OCI-LY7 (cell line): ENCODE results near the gene MNAT1. TPM values are rescaled to one million over a fixed set of nuclear protein-coding genes. Genes with fewer than 3 reads are reported as not detected.

Source experiments
- BruUV-seq: library from RNA; stranded (reverse); fragments of 400-500 nt; replicated peaks from 2 replicates; lab custom pipeline; 2021; lab: Mats Ljungman, UMichigan
- CTCF ChIA-PET: fragments of 300-600 bp; sonication (Branson Sonifier 250); formaldehyde crosslinking; loops from one replicate; lab custom pipeline; 2022; ENCODE audit warnings: antibody characterized with exemption; ENCODE audit not compliant: unreplicated experiment; lab: Charles Lee
- POLR2A ChIA-PET: fragments of 300-600 bp; sonication (Branson Sonifier 250); formaldehyde crosslinking; loops from one replicate; lab custom pipeline; 2022; ENCODE audit warnings: antibody characterized with exemption; lab: Charles Lee
- DNase-seq: peaks from one replicate; pipeline ENCODE4 v3.0.0-alpha.2; 2015; ENCODE audit warnings: low spot score
- H2AFZ ChIP-seq: fragments of 200-600 bp; sonication (generic), shearing (Covaris generic); 2 replicates; pipeline ENCODE4 v1.6.1; 2014; ENCODE audit warnings: mild to moderate bottlenecking, antibody characterized with exemption, low read length, moderate library complexity
- H3K27ac ChIP-seq: fragments of 200-600 bp; sonication (generic); 2 replicates; pipeline ENCODE4 v1.5.1; 2014; ENCODE audit warnings: mixed run types, low read depth, mild to moderate bottlenecking, moderate library complexity, low read length, inconsistent platforms; ENCODE audit not compliant: poor library complexity, severe bottlenecking
- H3K36me3 ChIP-seq: fragments of 200-600 bp; sonication (generic); 2 replicates; pipeline ENCODE4 v1.6.1; 2014; ENCODE audit warnings: mild to moderate bottlenecking, antibody characterized with exemption, low read length, moderate library complexity, mixed read lengths; ENCODE audit not compliant: insufficient read depth
- H3K4me1 ChIP-seq: fragments of 200-600 bp; sonication (generic); 2 replicates; pipeline ENCODE4 v1.5.1; 2014; ENCODE audit warnings: mild to moderate bottlenecking, low read length; ENCODE audit not compliant: insufficient read depth, poor library complexity, severe bottlenecking
- H3K4me2 ChIP-seq: fragments of 200-600 bp; sonication (generic); 2 replicates; pipeline ENCODE4 v1.6.1; 2014; ENCODE audit warnings: mild to moderate bottlenecking, low read length
- H3K4me3 ChIP-seq: fragments of 200-600 bp; sonication (generic); 2 replicates; pipeline ENCODE4 v1.5.1; 2014; ENCODE audit warnings: mild to moderate bottlenecking, low read depth, low read length; ENCODE audit not compliant: poor library complexity, severe bottlenecking
- H3K79me2 ChIP-seq: fragments of 200-600 bp; sonication (generic); 2 replicates; pipeline ENCODE4 v1.6.1; 2016; ENCODE audit warnings: low read depth, mild to moderate bottlenecking, low read length, moderate library complexity, mixed read lengths; ENCODE audit not compliant: insufficient read depth
- H3K9me2 ChIP-seq: fragments of 200-600 bp; sonication (generic); 2 replicates; pipeline ENCODE4 v1.6.1; 2016; ENCODE audit warnings: mild to moderate bottlenecking, low read length, mixed read lengths; ENCODE audit not compliant: insufficient read depth
- H3K9me3 ChIP-seq: fragments of 200-600 bp; sonication (generic); 2 replicates; pipeline ENCODE4 v1.6.1; 2014; ENCODE audit warnings: mild to moderate bottlenecking, mixed run types, low read length, mixed read lengths
- H4K20me1 ChIP-seq: fragments of 200-600 bp; sonication (generic); 2 replicates; pipeline ENCODE4 v1.6.1; 2014; ENCODE audit warnings: mild to moderate bottlenecking, antibody characterized with exemption, low read length, moderate library complexity, mixed read lengths; ENCODE audit not compliant: insufficient read depth
- CTCF ChIP-seq: fragments of 200-600 bp; sonication (generic); conservative IDR thresholded peaks from 2 replicates; pipeline ENCODE4 v1.5.1; 2014; ENCODE audit warnings: mild to moderate bottlenecking, antibody characterized with exemption, low read length, moderate library complexity, mixed read lengths
- EZH2phosphoT487 ChIP-seq: fragments of 200-600 bp; sonication (generic); IDR thresholded peaks from 2 replicates; pipeline ENCODE4 v1.6.1; 2018; ENCODE audit warnings: low read depth, borderline replicate concordance, mild to moderate bottlenecking, mixed run types, antibody characterized with exemption, low read length, moderate library complexity, mixed read lengths
- intact Hi-C: fragments of 100-400 bp; cut with micrococcal nuclease; formaldehyde crosslinking; loops from one replicate; pipeline ENCODE4 v1.10.0; 2022; ENCODE audit not compliant: unreplicated experiment
- total RNA-seq, 2 experiments: library from RNA; depleted of rRNA in 1 of 2; stranded (reverse); fragments of >200 nt in 1 of 2; shearing (Covaris generic) in 1 of 2; gene quantifications; 2 replicates each; pipeline ENCODE4 v1.2.3, GENCODE V29; 2014 to 2022

The MNAT1 gene
- total RNA-seq, 2 experiments from 2014 or later: 58.5 to 60.9 TPM

- POLR2A ChIA-PET: interaction anchor here (0.6 to 1.0 kb wide), 2 partner anchors 13 to 438 kb away, joined by 3 read pairs; no protein-coding TSS in a partner anchor
- TF ChIP-seq EZH2phosphoT487: no peak
- TF ChIP-seq CTCF: no peak
- DNase-seq: no peak
- Histone ChIP-seq H3K9me3 (no peaks in the 10 kb centered on the region), H2AFZ (no peak overlapping the region), H3K9me2 (no peaks in the 10 kb centered on the region), H3K27ac (no peak overlapping the region), H3K79me2 (no peaks in the 10 kb centered on the region), H3K4me2 (no peak overlapping the region), H4K20me1 (no peaks in the 10 kb centered on the region), H3K4me1 (no peaks in the 10 kb centered on the region), H3K36me3 (no peaks in the 10 kb centered on the region), H3K4me3 (no peak overlapping the region)
- intact Hi-C loops: no loop called here
- CTCF ChIA-PET: no interaction called here
- no TSS peak for BruUV-seq
These were observed 43.0 kb upstream of the MNAT1 start for GRCh38 chr14:60691383-60692113.

GRCh38 chr14:60695327-60695726 is 39.2 kb upstream of the MNAT1 start:
- no peak for DNase-seq
- no peak overlapping the region for H3K4me2 ChIP-seq
- no peaks in the 10 kb centered on the region for H3K4me1 ChIP-seq
- H3K36me3 ChIP-seq: no peaks in the 10 kb centered on the region
- H3K9me3 ChIP-seq: 0 out of 2 replicates have a peak, but pooled peaks cover 1% of the 10 kb centered on the region
- TF ChIP-seq EZH2phosphoT487 (no peak), CTCF (no peak)
- no peaks in the 10 kb centered on the region for H4K20me1 ChIP-seq
- no peaks in the 10 kb centered on the region for H3K79me2 ChIP-seq
- POLR2A ChIA-PET: interaction anchor here (1.2 to 1.4 kb wide), 2 partner anchors 18 to 71 kb away, joined by 3 to 7 read pairs; no protein-coding TSS in a partner anchor
- no peak overlapping the region for H3K4me3 ChIP-seq
- CTCF ChIA-PET: no interaction called here
- H3K27ac ChIP-seq: no peak overlapping the region
- no TSS peak for BruUV-seq
- H2AFZ ChIP-seq: no peak overlapping the region
- no peaks in the 10 kb centered on the region for H3K9me2 ChIP-seq
- intact Hi-C loops: no loop called here

GRCh38 chr14:60700598-60700997 is 34.0 kb upstream of the MNAT1 start:
- DNase-seq: no peak
- no peaks in the 10 kb centered on the region for H3K9me2 ChIP-seq
- H3K9me3 ChIP-seq: peaks cover 12% of the 10 kb centered on the region; the same call in 1 of the 2 replicates
- BruUV-seq: no TSS peak
- H4K20me1 ChIP-seq: no peaks in the 10 kb centered on the region
- ChIA-PET CTCF (no interaction called here), POLR2A (interaction anchor here (0.6 kb wide), 2 partner anchors 532 to 1418 kb away, joined by 3 to 4 read pairs; no protein-coding TSS in a partner anchor)
- TF ChIP-seq CTCF (no peak), EZH2phosphoT487 (no peak)
- no peak overlapping the region for H3K4me3 ChIP-seq
- no peak overlapping the region for H2AFZ ChIP-seq
- no peak overlapping the region for H3K27ac ChIP-seq
- no peaks in the 10 kb centered on the region for H3K36me3 ChIP-seq
- intact Hi-C loops: no loop called here
- H3K79me2 ChIP-seq: no peaks in the 10 kb centered on the region
- H3K4me1 ChIP-seq: no peaks in the 10 kb centered on the region
- H3K4me2 ChIP-seq: no peak overlapping the region
